GM23248 (cell line): ENCODE data around the gene PAIP2. TPM values are rescaled to one million over a fixed set of nuclear protein-coding genes. Genes with fewer than 3 reads are reported as not detected.

Experiments used
- DNase-seq: peaks from one replicate; pipeline ENCODE4 v3.0.0-alpha.2; 2015
- H2AFZ ChIP-seq: fragments of 200-600 bp; sonication (generic); 2 replicates; pipeline ENCODE4 v1.6.1; 2016; ENCODE audit warnings: antibody characterized with exemption
- H3F3A ChIP-seq: fragments of 200-600 bp; sonication (generic); 2 replicates; pipeline ENCODE4 v1.6.1; 2016; ENCODE audit warnings: mild to moderate bottlenecking, antibody characterized with exemption, mixed run types; ENCODE audit not compliant: insufficient read depth
- H3K27ac ChIP-seq: fragments of 200-600 bp; sonication (generic); 2 replicates; pipeline ENCODE4 v1.5.1; 2016; ENCODE audit warnings: mild to moderate bottlenecking
- H3K27me3 ChIP-seq: fragments of 200-600 bp; sonication (generic); replicated peaks from 2 replicates; pipeline ENCODE4 v1.6.1; 2016; ENCODE audit warnings: mild to moderate bottlenecking; ENCODE audit not compliant: insufficient read depth
- H3K36me3 ChIP-seq: fragments of 200-600 bp; sonication (generic); 2 replicates; pipeline ENCODE4 v1.6.1; 2016; ENCODE audit warnings: low read depth, mild to moderate bottlenecking
- H3K4me1 ChIP-seq: fragments of 200-600 bp; sonication (generic); 2 replicates; pipeline ENCODE4 v1.6.1; 2016; ENCODE audit warnings: mild to moderate bottlenecking; ENCODE audit not compliant: insufficient read depth
- H3K4me2 ChIP-seq: fragments of 200-600 bp; sonication (generic); one replicate; pipeline ENCODE4 v1.6.1; 2016; ENCODE audit warnings: mild to moderate bottlenecking; ENCODE audit not compliant: unreplicated experiment
- H3K4me3 ChIP-seq: fragments of 200-600 bp; sonication (generic); 2 replicates; pipeline ENCODE4 v1.5.1; 2016; ENCODE audit warnings: mild to moderate bottlenecking
- H3K79me2 ChIP-seq: fragments of 200-600 bp; sonication (generic); 2 replicates; pipeline ENCODE4 v1.6.1; 2016; ENCODE audit warnings: mild to moderate bottlenecking; ENCODE audit not compliant: insufficient read depth
- H3K9ac ChIP-seq: fragments of 200-600 bp; sonication (generic); 2 replicates; pipeline ENCODE4 v1.6.1; 2016; ENCODE audit warnings: mild to moderate bottlenecking
- H3K9me2 ChIP-seq: fragments of 200-600 bp; sonication (generic); 2 replicates; pipeline ENCODE4 v1.6.1; 2016; ENCODE audit warnings: mixed run types, mild to moderate bottlenecking, moderate library complexity; ENCODE audit not compliant: insufficient read depth
- H3K9me3 ChIP-seq: fragments of 200-600 bp; sonication (generic); one replicate; pipeline ENCODE4 v1.6.1; 2017; ENCODE audit warnings: low read depth
- H4K20me1 ChIP-seq: fragments of 200-600 bp; sonication (generic); 2 replicates; pipeline ENCODE4 v1.6.0; 2016; ENCODE audit not compliant: insufficient read depth
- EZH2 ChIP-seq: fragments of 200-600 bp; sonication (generic); IDR thresholded peaks from 2 replicates; pipeline ENCODE4 v1.6.1; 2018; ENCODE audit warnings: antibody characterized with exemption, mild to moderate bottlenecking; ENCODE audit not compliant: insufficient read depth, poor library complexity, severe bottlenecking
- EZH2phosphoT487 ChIP-seq: fragments of 200-600 bp; sonication (generic); IDR thresholded peaks from 2 replicates; pipeline ENCODE4 v1.6.1; 2018; ENCODE audit warnings: antibody characterized with exemption, moderate library complexity, mild to moderate bottlenecking, low read depth; ENCODE audit not compliant: insufficient read depth
- WGBS, 2 experiments: methylation state at CpG; one replicate each; pipeline ENCODE4 v1.1.6; 2015 to 2017; ENCODE audit warnings: low lambda C conversion rate in 2 of 2, low coverage in 1 of 2; ENCODE audit errors: missing lambda C conversion rate in 2 of 2; 5-methylcytosine and 5-hydroxymethylcytosine counted together
- in situ Hi-C: fragments of 300-500 bp; cut with MboI; formaldehyde crosslinking; loops from 2 replicates; pipeline ENCODE4 v1.15.0; 2020
- polyA plus RNA-seq: library from polyadenylated mRNA; unstranded; fragments of >200 nt; fragmentation: Nextera tagmentation; extraction: Ambion mirVana; gene quantifications from 2 replicates; pipeline ENCODE4 v1.2.1, GENCODE V29; 2016
- small RNA-seq: library from RNA; depleted of rRNA; stranded (forward); fragments of <200 nt; gene quantifications from one replicate; pipeline ENCODE3, GENCODE V24; 2014; ENCODE audit warnings: low read depth, low replicate concordance
- total RNA-seq: library from RNA; depleted of rRNA; stranded (reverse); fragments of >200 nt; shearing (Covaris generic); gene quantifications from 2 replicates; pipeline ENCODE4 v1.2.3, GENCODE V29; 2014; rRNA removed

The PAIP2 gene
- total and polyA plus RNA-seq, 2 experiments from 2014 or later: 62.8 to 112 TPM

- Histone ChIP-seq H3K27ac (no peak overlapping the region), H3K9me3 (no peaks in the 10 kb centered on the region), H3F3A (peaks cover 12% of the 10 kb centered on the region), H2AFZ (no peak overlapping the region), H3K79me2 (no peaks in the 10 kb centered on the region), H3K9ac (no peak overlapping the region), H3K4me3 (no peak overlapping the region), H3K4me1 (peaks cover 8% of the 10 kb centered on the region), H3K36me3 (peaks cover 8% of the 10 kb centered on the region; the same call in 1 of the 2 replicates), H3K27me3 (no peaks in the 10 kb centered on the region), H3K4me2 (no peak overlapping the region), H3K9me2 (no peaks in the 10 kb centered on the region), H4K20me1 (no peaks in the 10 kb centered on the region)
- TF ChIP-seq EZH2phosphoT487 (no peak), EZH2 (no peak)
- in situ Hi-C loops: no loop called here
- DNase-seq: no peak
Measured at GRCh38 chr5:139415869-139416268, 74.2 kb downstream of the PAIP2 start.

- no peaks in the 10 kb centered on the region for H3K27me3 ChIP-seq
- in situ Hi-C loops: no loop called here
- H3K9ac ChIP-seq: no peak overlapping the region
- no peak overlapping the region for H2AFZ ChIP-seq
- peaks cover under 1% of the 10 kb centered on the region; the same call in 1 of the 2 replicates for H3K4me1 ChIP-seq
- peaks cover 4% of the 10 kb centered on the region for H3F3A ChIP-seq
- H3K4me3 ChIP-seq: no peak overlapping the region
- TF ChIP-seq EZH2phosphoT487 (no peak), EZH2 (no peak)
- no peaks in the 10 kb centered on the region for H3K9me2 ChIP-seq
- WGBS, 2 experiments: 90 to 93% methylated on average over 9 of the region's 9 CpGs
- no peak for DNase-seq
- H3K4me2 ChIP-seq: no peak overlapping the region
- peaks cover 8% of the 10 kb centered on the region; the same call in 1 of the 2 replicates for H3K36me3 ChIP-seq
- no peaks in the 10 kb centered on the region for H3K79me2 ChIP-seq
- H4K20me1 ChIP-seq: no peaks in the 10 kb centered on the region
- no peaks in the 10 kb centered on the region for H3K9me3 ChIP-seq
- H3K27ac ChIP-seq: no peak overlapping the region
Measured at GRCh38 chr5:139416651-139417050, 75.0 kb downstream of the PAIP2 start.

DNA sequence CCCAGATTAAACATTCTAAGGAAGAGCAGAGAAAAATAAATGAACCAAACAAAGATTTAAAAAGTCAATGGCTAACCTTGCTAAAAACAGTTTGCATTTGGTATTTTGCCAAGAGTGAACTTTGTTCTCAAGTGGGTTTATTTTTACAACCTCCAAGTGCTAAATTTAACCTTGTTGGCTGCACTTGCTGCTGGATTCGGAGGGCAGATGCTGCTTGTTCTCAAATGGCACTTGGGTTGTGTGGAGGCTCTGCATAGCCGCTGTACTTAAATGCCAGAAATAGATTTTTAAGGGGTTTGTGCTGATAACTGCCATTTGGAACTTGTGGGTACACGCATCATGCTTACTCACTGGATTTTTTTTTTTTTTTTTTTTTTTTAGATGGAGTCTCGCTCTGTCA, 75.6 kb downstream of the PAIP2 start:
- no peaks in the 10 kb centered on the region for H3K9me3 ChIP-seq
- no peaks in the 10 kb centered on the region for H3F3A ChIP-seq
- H3K79me2 ChIP-seq: no peaks in the 10 kb centered on the region
- H3K4me2 ChIP-seq: no peak overlapping the region
- TF ChIP-seq EZH2phosphoT487 (no peak), EZH2 (no peak)
- no peak overlapping the region for H3K9ac ChIP-seq
- 94 to 98% methylated on average over 3 to 4 of the region's 4 CpGs for WGBS, 2 experiments
- no peak for DNase-seq
- no peaks in the 10 kb centered on the region for H3K9me2 ChIP-seq
- no peak overlapping the region for H2AFZ ChIP-seq
- H3K4me1 ChIP-seq: no peaks in the 10 kb centered on the region
- H3K27me3 ChIP-seq: no peaks in the 10 kb centered on the region
- H3K27ac ChIP-seq: no peak overlapping the region
- peaks cover 8% of the 10 kb centered on the region; the same call in 1 of the 2 replicates for H3K36me3 ChIP-seq
- in situ Hi-C loops: no loop called here
- no peak overlapping the region for H3K4me3 ChIP-seq
- no peaks in the 10 kb centered on the region for H4K20me1 ChIP-seq

DNA sequence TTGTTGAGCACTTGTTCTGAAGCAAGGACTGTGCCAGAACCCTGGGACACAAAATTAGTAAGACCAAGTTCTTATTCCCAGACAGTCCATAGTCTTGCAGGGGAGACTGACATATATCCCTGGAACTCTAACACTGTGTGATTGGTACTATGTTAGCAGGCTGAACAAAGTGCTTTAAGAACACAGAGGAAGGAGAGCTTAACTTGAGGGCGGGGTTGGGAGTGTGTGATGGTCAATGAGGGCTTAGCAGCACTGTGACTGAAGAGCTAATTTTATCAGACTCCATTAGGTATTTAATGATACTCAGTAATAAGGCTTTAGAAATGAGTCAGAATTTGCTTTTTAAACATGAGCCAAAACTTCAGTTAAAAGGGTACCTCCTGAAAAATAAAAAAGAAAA, 77.1 kb downstream of the PAIP2 start:
- 96 to 97% methylated on average over 1 of the region's 1 CpG for WGBS, 2 experiments
- Histone ChIP-seq H3K4me2 (no peak overlapping the region), H3K36me3 (peaks cover 8% of the 10 kb centered on the region; the same call in 1 of the 2 replicates), H3K9me2 (no peaks in the 10 kb centered on the region), H2AFZ (no peak overlapping the region), H3K9ac (no peak overlapping the region), H3K27ac (no peak overlapping the region), H3K4me1 (no peaks in the 10 kb centered on the region), H3K79me2 (no peaks in the 10 kb centered on the region), H3K4me3 (no peak overlapping the region), H4K20me1 (no peaks in the 10 kb centered on the region), H3F3A (no peaks in the 10 kb centered on the region), H3K9me3 (no peaks in the 10 kb centered on the region), H3K27me3 (no peaks in the 10 kb centered on the region)
- TF ChIP-seq EZH2phosphoT487: no peak
- no peak for TF ChIP-seq EZH2
- DNase-seq: no peak
- in situ Hi-C loops: no loop called here

Small RNAs within 50 kb of the gene (small RNA-seq; reads per million reads assigned to genes)
- gene RNA5SP195: not detected

Other genes starting within 250 kb of the PAIP2 start
- gene SIL1, start 143.5 kb upstream of the PAIP2 start, total RNA-seq: 72.8 and 78.8 TPM in 2 replicates
- 89.8 and 101 TPM in 2 replicates for gene SIL1, start 143.5 kb upstream of the PAIP2 start, polyA plus RNA-seq
- 198 and 217 TPM in 2 replicates for gene MATR3, start 48.1 kb upstream of the PAIP2 start, total RNA-seq
- gene MATR3, start 48.1 kb upstream of the PAIP2 start, polyA plus RNA-seq: 209 and 215 TPM in 2 replicates
- gene SLC23A1, start 41.4 kb downstream of the PAIP2 start, total RNA-seq: not detected in 2 replicates
- 0.08 TPM in 1 of 2 replicates, not detected in the other for gene SLC23A1, start 41.4 kb downstream of the PAIP2 start, polyA plus RNA-seq
- not detected in 2 replicates for gene MZB1, start 48.1 kb downstream of the PAIP2 start, total RNA-seq
- 0.32 TPM in 1 of 2 replicates, not detected in the other for gene MZB1, start 48.1 kb downstream of the PAIP2 start, polyA plus RNA-seq
- gene PROB1, start 53.2 kb downstream of the PAIP2 start, total RNA-seq: 1.6 and 2.3 TPM in 2 replicates
- 0.55 and 0.63 TPM in 2 replicates for gene PROB1, start 53.2 kb downstream of the PAIP2 start, polyA plus RNA-seq
- gene SPATA24, start 62.2 kb downstream of the PAIP2 start, total RNA-seq: 0.43 and 1.1 TPM in 2 replicates
- 2.1 and 4.3 TPM in 2 replicates for gene SPATA24, start 62.2 kb downstream of the PAIP2 start, polyA plus RNA-seq
- gene DNAJC18, start 97.7 kb downstream of the PAIP2 start, total RNA-seq: 9.5 and 10.9 TPM in 2 replicates
- gene DNAJC18, start 97.7 kb downstream of the PAIP2 start, polyA plus RNA-seq: 13.4 and 20.8 TPM in 2 replicates
- gene ECSCR, start 120.9 kb downstream of the PAIP2 start, total RNA-seq: not detected in 2 replicates
- gene ECSCR, start 120.9 kb downstream of the PAIP2 start, polyA plus RNA-seq: 0.41 and 0.49 TPM in 2 replicates
- gene SMIM33, start 129.2 kb downstream of the PAIP2 start, total RNA-seq: not detected in 2 replicates
- gene SMIM33, start 129.2 kb downstream of the PAIP2 start, polyA plus RNA-seq: not detected in 2 replicates
- 75.0 and 87.8 TPM in 2 replicates for gene STING1, start 140.9 kb downstream of the PAIP2 start, total RNA-seq
- 72.6 and 74.9 TPM in 2 replicates for gene STING1, start 140.9 kb downstream of the PAIP2 start, polyA plus RNA-seq
- 68.9 and 88.8 TPM in 2 replicates for gene UBE2D2, start 219.5 kb downstream of the PAIP2 start, total RNA-seq
- 129 and 141 TPM in 2 replicates for gene UBE2D2, start 219.5 kb downstream of the PAIP2 start, polyA plus RNA-seq